HS-27A (cell line): Measurements from ENCODE around the gene CXorf66.
"Not testable (repeated sequence)": the region's sequence is repeated elsewhere in the genome, so short reads cannot be mapped to it uniquely, and the experiment has no call there.

Experiments used
- DNase-seq: peaks from one replicate; pipeline ENCODE4 v3.0.0-alpha.2; 2012; ENCODE audit warnings: low read depth, missing footprints

The CXorf66 gene

GRCh38 chrX:139965421-139965820, at the start of gene CXorf66:
Gene CXorf66, minus strand, starts transcription at chrX:139965521. Its CDS starts 25 bp downstream, at chrX:139965496.
- DNase-seq, result no peak

- no peak for DNase-seq
These were observed 17.5 kb upstream of the CXorf66 start for GRCh38 chrX:139982856-139983255.

- no peak for DNase-seq
These were observed 9.2 kb upstream of the CXorf66 start for GRCh38 chrX:139974471-139974870.

- no peak for DNase-seq
These were observed 7.6 kb upstream of the CXorf66 start for GRCh38 chrX:139972629-139973624.

GRCh38 chrX:139972113-139972512, 6.8 kb upstream of the CXorf66 start:
- no peak for DNase-seq

GRCh38 chrX:139971394-139971749, 6.1 kb upstream of the CXorf66 start:
- no peak for DNase-seq

GRCh38 chrX:139969286-139969685, 4.0 kb upstream of the CXorf66 start:
- DNase-seq, result no peak

- DNase-seq, result no peak
These were observed 2.4 kb upstream of the CXorf66 start for GRCh38 chrX:139967750-139968149.

GRCh38 chrX:139967300-139967699, 2.0 kb upstream of the CXorf66 start:
- DNase-seq, result no peak

GRCh38 chrX:139966159-139966558, 838 bp upstream of the CXorf66 start:
- not testable (repeated sequence) for DNase-seq

- DNase-seq, result not testable (repeated sequence)
These were observed 4.2 kb downstream of the CXorf66 start for GRCh38 chrX:139961091-139961490.

- no peak for DNase-seq
These were observed 15.6 kb downstream of the CXorf66 start for GRCh38 chrX:139949703-139950102.

- DNase-seq, result no peak
These were observed 20.2 kb downstream of the CXorf66 start for GRCh38 chrX:139945075-139945474.

GRCh38 chrX:139936259-139936658, 29.1 kb downstream of the CXorf66 start:
- DNase-seq, result no peak

GRCh38 chrX:139933904-139934303, 31.4 kb downstream of the CXorf66 start:
- no peak for DNase-seq

GRCh38 chrX:139932901-139933796, 32.2 kb downstream of the CXorf66 start, which contains the start of gene ATP11C:
Gene ATP11C, minus strand, starts transcription at chrX:139933053. Its CDS starts 1,011 bp downstream, at chrX:139932042.
- DNase-seq, result peak; percentile 55

- no peak for DNase-seq
These were observed 33.0 kb downstream of the CXorf66 start for GRCh38 chrX:139932073-139932900.

- no peak for DNase-seq
These were observed 33.7 kb downstream of the CXorf66 start for GRCh38 chrX:139931646-139932072.

- DNase-seq, result no peak
These were observed 34.2 kb downstream of the CXorf66 start for GRCh38 chrX:139930916-139931645.

- DNase-seq, result no peak
These were observed 34.9 kb downstream of the CXorf66 start for GRCh38 chrX:139930401-139930800.

GRCh38 chrX:139929876-139930275, 35.4 kb downstream of the CXorf66 start:
- DNase-seq, result no peak
